ENCODE measurements around the gene PRKCA. TPM values are rescaled to one million over a fixed set of nuclear protein-coding genes. Genes with fewer than 3 reads are reported as not detected.

PRKCA gene
- total and polyA plus RNA-seq, 10 of the 15 experiments (the other 5 are each of a cell fraction or from before 2014, with no cell fraction given) = 0.11 to 14.6 (median 0.72) TPM

DNA sequence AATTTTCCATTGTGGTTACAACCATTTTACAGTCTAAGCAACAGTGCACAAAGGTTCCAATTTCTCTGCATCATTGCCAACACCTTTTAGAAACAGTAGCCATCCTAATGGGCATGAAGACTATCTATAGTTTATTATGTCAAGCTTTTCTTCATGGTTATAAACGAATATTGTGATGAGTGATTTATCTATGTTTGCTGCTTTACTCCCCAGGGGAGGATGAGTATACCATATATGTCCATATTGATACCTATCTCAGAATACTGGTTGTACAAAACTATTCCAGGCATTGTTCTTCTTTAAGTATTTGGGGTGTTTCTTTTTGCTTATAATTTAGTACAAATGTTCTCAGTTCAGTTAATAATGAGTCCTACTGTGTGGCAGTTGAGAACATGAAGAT lies 98.3 kb downstream of the PRKCA start (continued):
- TF ChIP-seq, protein P1, sequence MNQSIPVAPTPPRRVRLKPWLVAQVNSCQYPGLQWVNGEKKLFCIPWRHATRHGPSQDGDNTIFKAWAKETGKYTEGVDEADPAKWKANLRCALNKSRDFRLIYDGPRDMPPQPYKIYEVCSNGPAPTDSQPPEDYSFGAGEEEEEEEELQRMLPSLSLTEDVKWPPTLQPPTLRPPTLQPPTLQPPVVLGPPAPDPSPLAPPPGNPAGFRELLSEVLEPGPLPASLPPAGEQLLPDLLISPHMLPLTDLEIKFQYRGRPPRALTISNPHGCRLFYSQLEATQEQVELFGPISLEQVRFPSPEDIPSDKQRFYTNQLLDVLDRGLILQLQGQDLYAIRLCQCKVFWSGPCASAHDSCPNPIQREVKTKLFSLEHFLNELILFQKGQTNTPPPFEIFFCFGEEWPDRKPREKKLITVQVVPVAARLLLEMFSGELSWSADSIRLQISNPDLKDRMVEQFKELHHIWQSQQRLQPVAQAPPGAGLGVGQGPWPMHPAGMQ (IDR thresholded peaks at IDR 0.05; ENCODE audit: borderline replicate concordance) = no peak
- TF ChIP-seq, protein P2, sequence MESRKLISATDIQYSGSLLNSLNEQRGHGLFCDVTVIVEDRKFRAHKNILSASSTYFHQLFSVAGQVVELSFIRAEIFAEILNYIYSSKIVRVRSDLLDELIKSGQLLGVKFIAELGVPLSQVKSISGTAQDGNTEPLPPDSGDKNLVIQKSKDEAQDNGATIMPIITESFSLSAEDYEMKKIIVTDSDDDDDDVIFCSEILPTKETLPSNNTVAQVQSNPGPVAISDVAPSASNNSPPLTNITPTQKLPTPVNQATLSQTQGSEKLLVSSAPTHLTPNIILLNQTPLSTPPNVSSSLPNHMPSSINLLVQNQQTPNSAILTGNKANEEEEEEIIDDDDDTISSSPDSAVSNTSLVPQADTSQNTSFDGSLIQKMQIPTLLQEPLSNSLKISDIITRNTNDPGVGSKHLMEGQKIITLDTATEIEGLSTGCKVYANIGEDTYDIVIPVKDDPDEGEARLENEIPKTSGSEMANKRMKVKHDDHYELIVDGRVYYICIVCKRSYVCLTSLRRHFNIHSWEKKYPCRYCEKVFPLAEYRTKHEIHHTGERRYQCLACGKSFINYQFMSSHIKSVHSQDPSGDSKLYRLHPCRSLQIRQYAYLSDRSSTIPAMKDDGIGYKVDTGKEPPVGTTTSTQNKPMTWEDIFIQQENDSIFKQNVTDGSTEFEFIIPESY (IDR thresholded peaks at IDR 0.05) = no peak
- TF ChIP-seq MEF2A (IDR thresholded peaks at IDR 0.05; ENCODE audit: insufficient read depth, low read depth, low read length) = no peak
- TF ChIP-seq TAF1 (IDR thresholded peaks at IDR 0.05; ENCODE audit: borderline replicate concordance, low read depth, low read length) = no peak
- TF ChIP-seq, protein P3, sequence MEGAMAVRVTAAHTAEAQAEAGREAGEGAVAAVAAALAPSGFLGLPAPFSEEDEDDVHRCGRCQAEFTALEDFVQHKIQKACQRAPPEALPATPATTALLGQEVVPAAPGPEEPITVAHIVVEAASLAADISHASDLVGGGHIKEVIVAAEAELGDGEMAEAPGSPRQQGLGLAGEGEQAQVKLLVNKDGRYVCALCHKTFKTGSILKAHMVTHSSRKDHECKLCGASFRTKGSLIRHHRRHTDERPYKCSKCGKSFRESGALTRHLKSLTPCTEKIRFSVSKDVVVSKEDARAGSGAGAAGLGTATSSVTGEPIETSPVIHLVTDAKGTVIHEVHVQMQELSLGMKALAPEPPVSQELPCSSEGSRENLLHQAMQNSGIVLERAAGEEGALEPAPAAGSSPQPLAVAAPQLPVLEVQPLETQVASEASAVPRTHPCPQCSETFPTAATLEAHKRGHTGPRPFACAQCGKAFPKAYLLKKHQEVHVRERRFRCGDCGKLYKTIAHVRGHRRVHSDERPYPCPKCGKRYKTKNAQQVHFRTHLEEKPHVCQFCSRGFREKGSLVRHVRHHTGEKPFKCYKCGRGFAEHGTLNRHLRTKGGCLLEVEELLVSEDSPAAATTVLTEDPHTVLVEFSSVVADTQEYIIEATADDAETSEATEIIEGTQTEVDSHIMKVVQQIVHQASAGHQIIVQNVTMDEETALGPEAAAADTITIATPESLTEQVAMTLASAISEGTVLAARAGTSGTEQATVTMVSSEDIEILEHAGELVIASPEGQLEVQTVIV (IDR thresholded peaks at IDR 0.05; ENCODE audit: borderline replicate concordance, partially characterized antibody) = no peak

DNA sequence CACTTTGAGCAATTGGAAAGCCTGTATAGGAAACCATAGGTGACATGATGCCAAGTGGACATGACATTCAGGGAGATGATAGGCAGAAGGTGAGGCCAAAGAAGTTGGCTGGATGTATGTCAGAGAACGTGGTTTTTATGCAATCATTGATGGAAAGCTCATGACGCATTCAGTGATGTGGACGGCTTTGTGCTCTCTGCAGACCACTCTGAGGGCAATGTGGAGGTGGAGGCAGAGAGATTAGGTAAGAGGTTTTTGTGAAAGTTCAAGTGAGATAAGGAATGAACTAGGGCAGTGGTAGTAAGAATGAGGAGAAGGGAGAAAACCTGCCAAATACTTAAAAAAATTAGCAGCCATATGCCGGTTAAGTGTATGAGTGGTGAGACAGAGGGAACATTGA lies 99.0 kb downstream of the PRKCA start:
- intact Hi-C loops (cut with micrococcal nuclease; ENCODE audit: unreplicated experiment) (no loop called here), in situ Hi-C loops (cut with MboI) (no loop called here)
- Histone ChIP-seq H2AFZ (ENCODE audit: control insufficient read depth, low read depth, low read length) (no peak overlapping the region), H3K79me2 (ENCODE audit: control insufficient read depth, insufficient read depth, low read length) (no peaks in the 10 kb centered on the region), H4K20me1 (ENCODE audit: control insufficient read depth, insufficient read depth) (no peaks in the 10 kb centered on the region), H3K27ac (ENCODE audit: control insufficient read depth, insufficient read depth) (no peak overlapping the region), H3K27me3 (replicated peaks in 1 of 2; ENCODE audit: control insufficient read depth in 2 of 2, insufficient read depth in 2 of 2, low read length in 1 of 2) (no peaks in the 10 kb centered on the region; a peak in 1 of 4 replicates), H3K4me2 (ENCODE audit: control insufficient read depth, insufficient read depth) (no peak overlapping the region), H3K36me3 (ENCODE audit: control insufficient read depth in 2 of 2, insufficient read depth in 2 of 2, low read length in 1 of 2) (no peaks in the 10 kb centered on the region), H3K4me3 (no peak overlapping the region), H3K9me3 (replicated peaks; ENCODE audit: control insufficient read depth, insufficient read depth, low read length) (no peaks in the 10 kb centered on the region), H3K4me1 (ENCODE audit: control insufficient read depth, insufficient read depth, low read length) (no peaks in the 10 kb centered on the region), H3K9ac (ENCODE audit: control insufficient read depth, insufficient read depth, low read length) (no peak overlapping the region)
- POLR2A ChIA-PET = no interaction called here
- SMC1A ChIA-PET (ENCODE audit: uncharacterized antibody, unreplicated experiment) = no interaction called here
- TF ChIP-seq RBBP5 (conservative IDR thresholded peaks at IDR 0.05) (no peak), SIX5 (IDR thresholded peaks at IDR 0.05; ENCODE audit: low read depth, low read length, severe bottlenecking) (no peak), IKZF1 (conservative IDR thresholded peaks at IDR 0.05) (no peak)
- RAD21 ChIA-PET (ENCODE audit: unreplicated experiment) = no interaction called here
- CTCF ChIA-PET = no interaction called here
- no peak for ATAC-seq
- no peak for FAIRE-seq
- WGBS (ENCODE audit: insufficient coverage, insufficient replicate concordance, low lambda C conversion rate, missing lambda C conversion rate) = 49% methylated on average over 4 of the region's 4 CpGs
- no TSS peak for BruUV-seq (replicated peaks)
- DNase-seq (ENCODE audit: low read depth, low spot score) = no peak

All from GM12878 (cell line).